HEK293 (cell line): ENCODE measurements around the gene BDH1.
"Not testable (repeated sequence)": the region's sequence is repeated elsewhere in the genome, so short reads cannot be mapped to it uniquely, and the experiment has no call there.

Experiments used
- CTCF ChIA-PET: fragments of 350-600 bp; formaldehyde crosslinking; extraction: SDS; loops from one replicate; lab custom pipeline; 2021; ENCODE audit warnings: antibody characterized with exemption; lab: Yijun Ruan, JAX
- POLR2A ChIA-PET: fragments of 300-600 bp; formaldehyde crosslinking; extraction: SDS; loops from one replicate; lab custom pipeline; 2020; ENCODE audit warnings: antibody characterized with exemption, inconsistent platforms; lab: Yijun Ruan, JAX
- H3K27ac ChIP-seq: fragments of 200-500 bp; sonication (Bioruptor generic); 2 replicates; pipeline ENCODE4 v1.5.1; 2014; ENCODE audit warnings: low read depth, low read length, control low read depth, inconsistent platforms; ENCODE audit errors: extremely low read depth
- H3K36me3 ChIP-seq, 2 experiments: fragments of 200-500 bp in 1 of 2; sonication (Bioruptor generic) in 1 of 2; 1 replicate in 1 of 2; 2 replicates in 1 of 2; pipeline ENCODE4 v1.5.1; 2014 to 2017; ENCODE audit warnings: inconsistent platforms in 2 of 2, low read length in 2 of 2; ENCODE audit not compliant: control insufficient read depth in 2 of 2, insufficient read depth in 1 of 2
- H3K4me1 ChIP-seq: fragments of 200-500 bp; sonication (Bioruptor generic); 2 replicates; pipeline ENCODE4 v1.5.1; 2014; ENCODE audit warnings: mild to moderate bottlenecking, low read length, inconsistent platforms; ENCODE audit not compliant: control insufficient read depth, insufficient read depth
- H3K4me3 ChIP-seq: 2 replicates; pipeline ENCODE4 v1.5.1; 2011; ENCODE audit warnings: low read depth, mild to moderate bottlenecking, control low read depth, low read length, moderate library complexity
- H3K9me3 ChIP-seq: fragments of 200-500 bp; sonication (Bioruptor generic); 2 replicates; pipeline ENCODE4 v1.5.1; 2014; ENCODE audit warnings: low read depth, low read length, inconsistent platforms; ENCODE audit not compliant: control insufficient read depth, insufficient read depth
- EGR2 ChIP-seq: fragments of 450-650 bp; formaldehyde crosslinking; IDR thresholded peaks from 2 replicates; pipeline ENCODE4 v1.5.1; 2016; ENCODE audit warnings: low read depth, missing biosample characterization, missing genetic modification characterization
- HIC1 ChIP-seq: fragments of 450-650 bp; formaldehyde crosslinking; IDR thresholded peaks from 2 replicates; pipeline ENCODE4 v1.5.1; 2016; ENCODE audit warnings: missing biosample characterization, missing genetic modification characterization
- PRDM1 ChIP-seq: fragments of 450-650 bp; formaldehyde crosslinking; IDR thresholded peaks from 2 replicates; pipeline ENCODE4; 2016; ENCODE audit warnings: missing biosample characterization, missing genetic modification characterization
- SP7 ChIP-seq: fragments of 450-650 bp; formaldehyde crosslinking; IDR thresholded peaks from 2 replicates; pipeline ENCODE4 v1.5.1; 2016; ENCODE audit warnings: missing biosample characterization, missing genetic modification characterization
- ZBTB7A ChIP-seq: fragments of 450-650 bp; formaldehyde crosslinking; IDR thresholded peaks from 2 replicates; pipeline ENCODE4 v1.5.1; 2016; ENCODE audit warnings: low read depth, missing biosample characterization, missing genetic modification characterization
- ZNF394 ChIP-seq: fragments of 450-650 bp; formaldehyde crosslinking; IDR thresholded peaks from 2 replicates; pipeline ENCODE4 v1.5.1; 2016; ENCODE audit warnings: missing biosample characterization, missing genetic modification characterization, mild to moderate bottlenecking, moderate library complexity, borderline replicate concordance
- ZNF433 ChIP-seq: fragments of 450-650 bp; formaldehyde crosslinking; IDR thresholded peaks from 2 replicates; pipeline ENCODE4 v1.5.1; 2016; ENCODE audit warnings: missing biosample characterization, missing genetic modification characterization, low read depth
- ZNF600 ChIP-seq: fragments of 450-650 bp; formaldehyde crosslinking; IDR thresholded peaks from 2 replicates; pipeline ENCODE4 v1.5.1; 2016; ENCODE audit warnings: missing biosample characterization, missing genetic modification characterization
- ZNF629 ChIP-seq: fragments of 450-650 bp; formaldehyde crosslinking; IDR thresholded peaks from 2 replicates; pipeline ENCODE4 v1.5.1; 2017; ENCODE audit warnings: missing biosample characterization, missing genetic modification characterization
- ZSCAN16 ChIP-seq: fragments of 450-650 bp; formaldehyde crosslinking; IDR thresholded peaks from 2 replicates; pipeline ENCODE4 v1.5.1; 2016; ENCODE audit warnings: missing biosample characterization, missing genetic modification characterization
- TF ChIP-seq, protein P1 (sequence below): fragments of 450-650 bp; formaldehyde crosslinking; IDR thresholded peaks from 2 replicates; pipeline ENCODE4 v1.5.1; 2016; ENCODE audit warnings: missing biosample characterization, missing genetic modification characterization
- TF ChIP-seq, protein P2 (sequence below): fragments of 450-650 bp; formaldehyde crosslinking; IDR thresholded peaks from 2 replicates; pipeline ENCODE4 v1.5.1; 2017; ENCODE audit warnings: missing biosample characterization, mild to moderate bottlenecking, missing genetic modification characterization, moderate library complexity
- TF ChIP-seq, protein P3 (sequence below): fragments of 450-650 bp; formaldehyde crosslinking; IDR thresholded peaks from 2 replicates; pipeline ENCODE4 v1.5.1; 2016; ENCODE audit warnings: missing biosample characterization, missing genetic modification characterization
- TF ChIP-seq, protein P4 (sequence below): fragments of 450-650 bp; formaldehyde crosslinking; IDR thresholded peaks from 2 replicates; pipeline ENCODE4 v1.5.1; 2016; ENCODE audit warnings: missing biosample characterization, missing genetic modification characterization

The BDH1 gene

DNA sequence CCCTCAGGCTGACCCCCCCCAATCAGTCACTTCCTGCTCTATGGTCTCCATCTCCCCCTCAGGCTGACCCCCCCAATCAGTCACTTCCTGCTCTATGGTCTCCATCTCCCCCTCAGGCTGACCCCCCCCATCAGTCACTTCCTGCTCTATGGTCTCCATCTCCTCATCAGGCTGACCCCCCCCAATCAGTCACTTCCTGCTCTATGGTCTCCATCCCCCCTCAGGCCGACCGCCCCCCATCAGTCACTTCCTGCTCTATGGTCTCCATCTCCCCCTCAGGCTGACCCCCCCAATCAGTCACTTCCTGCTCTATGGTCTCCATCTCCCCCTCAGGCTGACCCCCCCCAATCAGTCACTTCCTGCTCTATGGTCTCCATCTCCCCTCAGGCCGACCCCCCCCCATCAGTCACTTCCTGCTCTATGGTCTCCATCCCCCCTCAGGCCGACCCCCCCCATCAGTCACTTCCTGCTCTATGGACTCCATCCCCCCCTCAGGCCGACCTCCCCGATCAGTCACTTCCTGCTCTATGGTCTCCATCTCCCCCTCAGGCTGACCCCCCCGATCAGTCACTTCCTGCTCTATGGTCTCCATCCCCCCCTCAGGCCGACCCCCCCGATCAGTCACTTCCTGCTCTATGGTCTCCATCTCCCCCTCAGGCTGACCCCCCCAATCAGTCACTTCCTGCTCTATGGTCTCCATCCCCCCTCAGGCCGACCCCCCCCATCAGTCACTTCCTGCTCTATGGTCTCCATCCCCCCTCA is 37.7 kb downstream of the BDH1 start:
- H3K9me3 ChIP-seq, CTCF ChIA-PET, H3K4me3 ChIP-seq, H3K36me3 ChIP-seq, H3K27ac ChIP-seq, H3K4me1 ChIP-seq, POLR2A ChIA-PET: not testable (repeated sequence)

GRCh38 chr3:197516890-197517606 is 38.7 kb downstream of the BDH1 start:
- not testable (repeated sequence) for H3K27ac ChIP-seq, H3K4me3 ChIP-seq, H3K4me1 ChIP-seq
- TF ChIP-seq HIC1 (tag by site-specific recombination), result 0 out of 2 replicates have a peak, but pooled peaks have one; percentile 2
- TF ChIP-seq, all 188 proteins: peak for 1; not testable (repeated sequence) for 187
- POLR2A ChIA-PET, H3K36me3 ChIP-seq, H3K9me3 ChIP-seq, CTCF ChIA-PET: not testable (repeated sequence)

- ChIA-PET POLR2A (no interaction called here), CTCF (no interaction called here)
- TF ChIP-seq ZNF433 (tag by site-specific recombination) (no peak), ZNF394 (tag by site-specific recombination) (peak; percentile 55; the same call in 1 of the 2 replicates), SP7 (tag by site-specific recombination) (peak; percentile 91), PRDM1 (no peak), ZNF629 (tag by site-specific recombination) (peak; percentile 63), ZNF600 (tag by site-specific recombination) (peak; percentile 73), ZSCAN16 (tag by site-specific recombination) (no peak), ZBTB7A (no peak), EGR2 (tag by site-specific recombination) (peak; percentile 36; the same call in 1 of the 2 replicates), HIC1 (tag by site-specific recombination) (0 out of 2 replicates have a peak, but pooled peaks have one; percentile 28)
- TF ChIP-seq, protein P1, sequence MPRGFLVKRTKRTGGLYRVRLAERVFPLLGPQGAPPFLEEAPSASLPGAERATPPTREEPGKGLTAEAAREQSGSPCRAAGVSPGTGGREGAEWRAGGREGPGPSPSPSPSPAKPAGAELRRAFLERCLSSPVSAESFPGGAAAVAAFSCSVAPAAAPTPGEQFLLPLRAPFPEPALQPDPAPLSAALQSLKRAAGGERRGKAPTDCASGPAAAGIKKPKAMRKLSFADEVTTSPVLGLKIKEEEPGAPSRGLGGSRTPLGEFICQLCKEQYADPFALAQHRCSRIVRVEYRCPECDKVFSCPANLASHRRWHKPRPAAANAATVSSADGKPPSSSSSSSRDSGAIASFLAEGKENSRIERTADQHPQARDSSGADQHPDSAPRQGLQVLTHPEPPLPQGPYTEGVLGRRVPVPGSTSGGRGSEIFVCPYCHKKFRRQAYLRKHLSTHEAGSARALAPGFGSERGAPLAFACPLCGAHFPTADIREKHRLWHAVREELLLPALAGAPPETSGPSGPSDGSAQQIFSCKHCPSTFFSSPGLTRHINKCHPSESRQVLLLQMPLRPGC (tag by site-specific recombination), result 0 out of 2 replicates have a peak, but pooled peaks have one; percentile 18
- TF ChIP-seq, protein P2, sequence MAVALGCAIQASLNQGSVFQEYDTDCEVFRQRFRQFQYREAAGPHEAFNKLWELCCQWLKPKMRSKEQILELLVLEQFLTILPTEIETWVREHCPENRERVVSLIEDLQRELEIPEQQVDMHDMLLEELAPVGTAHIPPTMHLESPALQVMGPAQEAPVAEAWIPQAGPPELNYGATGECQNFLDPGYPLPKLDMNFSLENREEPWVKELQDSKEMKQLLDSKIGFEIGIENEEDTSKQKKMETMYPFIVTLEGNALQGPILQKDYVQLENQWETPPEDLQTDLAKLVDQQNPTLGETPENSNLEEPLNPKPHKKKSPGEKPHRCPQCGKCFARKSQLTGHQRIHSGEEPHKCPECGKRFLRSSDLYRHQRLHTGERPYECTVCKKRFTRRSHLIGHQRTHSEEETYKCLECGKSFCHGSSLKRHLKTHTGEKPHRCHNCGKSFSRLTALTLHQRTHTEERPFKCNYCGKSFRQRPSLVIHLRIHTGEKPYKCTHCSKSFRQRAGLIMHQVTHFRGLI (tag by site-specific recombination), result no peak
- TF ChIP-seq, protein P3, sequence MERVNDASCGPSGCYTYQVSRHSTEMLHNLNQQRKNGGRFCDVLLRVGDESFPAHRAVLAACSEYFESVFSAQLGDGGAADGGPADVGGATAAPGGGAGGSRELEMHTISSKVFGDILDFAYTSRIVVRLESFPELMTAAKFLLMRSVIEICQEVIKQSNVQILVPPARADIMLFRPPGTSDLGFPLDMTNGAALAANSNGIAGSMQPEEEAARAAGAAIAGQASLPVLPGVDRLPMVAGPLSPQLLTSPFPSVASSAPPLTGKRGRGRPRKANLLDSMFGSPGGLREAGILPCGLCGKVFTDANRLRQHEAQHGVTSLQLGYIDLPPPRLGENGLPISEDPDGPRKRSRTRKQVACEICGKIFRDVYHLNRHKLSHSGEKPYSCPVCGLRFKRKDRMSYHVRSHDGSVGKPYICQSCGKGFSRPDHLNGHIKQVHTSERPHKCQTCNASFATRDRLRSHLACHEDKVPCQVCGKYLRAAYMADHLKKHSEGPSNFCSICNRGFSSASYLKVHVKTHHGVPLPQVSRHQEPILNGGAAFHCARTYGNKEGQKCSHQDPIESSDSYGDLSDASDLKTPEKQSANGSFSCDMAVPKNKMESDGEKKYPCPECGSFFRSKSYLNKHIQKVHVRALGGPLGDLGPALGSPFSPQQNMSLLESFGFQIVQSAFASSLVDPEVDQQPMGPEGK (tag by site-specific recombination), result peak; percentile 10; the same call in 1 of the 2 replicates
- TF ChIP-seq, protein P4, sequence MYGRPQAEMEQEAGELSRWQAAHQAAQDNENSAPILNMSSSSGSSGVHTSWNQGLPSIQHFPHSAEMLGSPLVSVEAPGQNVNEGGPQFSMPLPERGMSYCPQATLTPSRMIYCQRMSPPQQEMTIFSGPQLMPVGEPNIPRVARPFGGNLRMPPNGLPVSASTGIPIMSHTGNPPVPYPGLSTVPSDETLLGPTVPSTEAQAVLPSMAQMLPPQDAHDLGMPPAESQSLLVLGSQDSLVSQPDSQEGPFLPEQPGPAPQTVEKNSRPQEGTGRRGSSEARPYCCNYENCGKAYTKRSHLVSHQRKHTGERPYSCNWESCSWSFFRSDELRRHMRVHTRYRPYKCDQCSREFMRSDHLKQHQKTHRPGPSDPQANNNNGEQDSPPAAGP (tag by site-specific recombination), result 0 out of 2 replicates have a peak, but pooled peaks have one; percentile 80
- H3K4me1 ChIP-seq, result peaks cover 4% of the 10 kb centered on the region; the same call in 1 of the 2 replicates
- H3K27ac ChIP-seq, result no peak overlapping the region
- no peak overlapping the region; the same call in 1 of the 2 replicates for H3K4me3 ChIP-seq
- no peaks in the 10 kb centered on the region for H3K36me3 ChIP-seq
- H3K9me3 ChIP-seq, result no peaks in the 10 kb centered on the region
Measured at GRCh38 chr3:197516517-197516889, 39.3 kb downstream of the BDH1 start.
